ENCODE measurements around the gene CST3. TPM values are rescaled to one million over a fixed set of nuclear protein-coding genes. Genes with fewer than 3 reads are reported as not detected.
"Not testable (repeated sequence)": the region's sequence is repeated elsewhere in the genome, so short reads cannot be mapped to it uniquely, and the experiment has no call there.

CST3 gene
- total RNA-seq, 1 donor from 2014 or later: 1,106 TPM

DNA sequence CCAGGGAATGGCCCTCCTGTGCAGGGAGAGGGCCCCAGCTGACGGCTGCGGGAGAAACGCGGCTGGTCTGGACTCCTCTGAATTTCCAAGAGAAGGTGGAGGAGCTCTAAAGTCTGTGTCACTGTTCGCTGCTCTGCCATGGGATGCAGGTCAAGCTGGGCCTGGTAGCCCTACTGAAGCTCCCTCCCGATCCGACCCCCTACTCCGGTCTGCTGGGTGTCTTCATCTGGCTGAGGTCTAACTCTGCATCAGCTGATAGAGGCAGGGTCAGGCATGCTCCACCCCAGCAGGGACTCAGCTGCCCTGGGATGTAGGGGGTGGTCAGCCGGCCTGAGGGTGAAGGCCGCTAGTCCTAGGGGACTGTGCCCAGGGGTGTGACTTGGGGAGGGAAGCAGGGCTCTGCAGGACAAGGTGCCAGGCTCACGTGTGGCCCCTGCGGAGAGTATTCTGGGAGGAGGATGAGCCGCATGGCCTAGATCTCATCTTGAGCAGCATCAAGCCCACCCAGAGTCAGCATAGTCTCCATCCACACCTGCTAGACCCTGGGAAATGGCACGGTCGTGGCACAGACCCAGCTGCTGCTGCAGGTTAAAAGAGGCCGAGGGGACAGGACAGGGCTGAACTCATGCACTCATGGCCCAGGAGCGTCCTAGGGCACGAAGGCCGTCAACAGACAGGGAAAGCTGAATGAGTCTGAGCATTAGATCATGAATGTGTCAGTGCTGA lies 1.4 kb downstream of the CST3 start:
- intact Hi-C loops (cut with DNase I): loop anchor here (5.0 kb wide), 1 partner anchor 279 kb away; no protein-coding TSS in a partner anchor
- no peaks in the 10 kb centered on the region for H3K27me3 ChIP-seq
- no peak for DNase-seq (ENCODE audit: extremely low spot score in 2 of 2)
- peak overlapping the region; percentile 81 to 95 for H3K4me3 ChIP-seq
- peaks cover 0 to 15% of the 10 kb centered on the region in 2 donors for H3K36me3 ChIP-seq
- peak overlapping the region; percentile 89 for H3K27ac ChIP-seq
- H3K9me3 ChIP-seq: no peaks in the 10 kb centered on the region
- no peak for TF ChIP-seq POLR2A (IDR thresholded peaks at IDR 0.05)
- TF ChIP-seq, protein P1, sequence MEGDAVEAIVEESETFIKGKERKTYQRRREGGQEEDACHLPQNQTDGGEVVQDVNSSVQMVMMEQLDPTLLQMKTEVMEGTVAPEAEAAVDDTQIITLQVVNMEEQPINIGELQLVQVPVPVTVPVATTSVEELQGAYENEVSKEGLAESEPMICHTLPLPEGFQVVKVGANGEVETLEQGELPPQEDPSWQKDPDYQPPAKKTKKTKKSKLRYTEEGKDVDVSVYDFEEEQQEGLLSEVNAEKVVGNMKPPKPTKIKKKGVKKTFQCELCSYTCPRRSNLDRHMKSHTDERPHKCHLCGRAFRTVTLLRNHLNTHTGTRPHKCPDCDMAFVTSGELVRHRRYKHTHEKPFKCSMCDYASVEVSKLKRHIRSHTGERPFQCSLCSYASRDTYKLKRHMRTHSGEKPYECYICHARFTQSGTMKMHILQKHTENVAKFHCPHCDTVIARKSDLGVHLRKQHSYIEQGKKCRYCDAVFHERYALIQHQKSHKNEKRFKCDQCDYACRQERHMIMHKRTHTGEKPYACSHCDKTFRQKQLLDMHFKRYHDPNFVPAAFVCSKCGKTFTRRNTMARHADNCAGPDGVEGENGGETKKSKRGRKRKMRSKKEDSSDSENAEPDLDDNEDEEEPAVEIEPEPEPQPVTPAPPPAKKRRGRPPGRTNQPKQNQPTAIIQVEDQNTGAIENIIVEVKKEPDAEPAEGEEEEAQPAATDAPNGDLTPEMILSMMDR (IDR thresholded peaks at IDR 0.05): no peak
- no peak for TF ChIP-seq POLR2AphosphoS5 (IDR thresholded peaks at IDR 0.05; ENCODE audit: insufficient read depth in 1 of 2, low read depth in 1 of 2)
- H3K4me1 ChIP-seq: peaks cover 32% of the 10 kb centered on the region

DNA sequence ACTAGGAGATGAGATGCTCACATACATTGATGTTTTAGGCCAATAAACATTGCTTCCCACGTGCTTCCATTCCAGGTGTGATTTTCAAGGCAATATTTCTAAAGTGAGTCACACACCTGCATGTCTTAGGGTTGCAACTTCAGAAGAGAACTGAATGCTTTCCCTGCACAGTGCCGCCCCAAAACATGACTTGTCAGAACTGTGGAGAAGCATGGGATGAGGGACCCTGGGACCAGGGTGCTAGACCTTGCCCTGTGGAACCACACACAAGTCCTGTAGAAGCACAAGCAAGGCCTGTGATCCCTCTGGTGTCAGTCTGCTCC lies 2.0 kb downstream of the CST3 start:
- intact Hi-C loops (cut with DNase I): loop anchor here (5.0 kb wide), 1 partner anchor 278 kb away; no protein-coding TSS in a partner anchor
- Histone ChIP-seq H3K4me1 (peaks cover 32% of the 10 kb centered on the region), H3K4me3 (peak overlapping the region; percentile 81 to 95), H3K36me3 (peaks cover 0 to 15% of the 10 kb centered on the region in 2 donors), H3K27ac (peak overlapping the region; percentile 89)
- H3K27me3 ChIP-seq; H3K9me3 ChIP-seq; DNase-seq (ENCODE audit: extremely low spot score in 2 of 2): not testable (repeated sequence)

DNA sequence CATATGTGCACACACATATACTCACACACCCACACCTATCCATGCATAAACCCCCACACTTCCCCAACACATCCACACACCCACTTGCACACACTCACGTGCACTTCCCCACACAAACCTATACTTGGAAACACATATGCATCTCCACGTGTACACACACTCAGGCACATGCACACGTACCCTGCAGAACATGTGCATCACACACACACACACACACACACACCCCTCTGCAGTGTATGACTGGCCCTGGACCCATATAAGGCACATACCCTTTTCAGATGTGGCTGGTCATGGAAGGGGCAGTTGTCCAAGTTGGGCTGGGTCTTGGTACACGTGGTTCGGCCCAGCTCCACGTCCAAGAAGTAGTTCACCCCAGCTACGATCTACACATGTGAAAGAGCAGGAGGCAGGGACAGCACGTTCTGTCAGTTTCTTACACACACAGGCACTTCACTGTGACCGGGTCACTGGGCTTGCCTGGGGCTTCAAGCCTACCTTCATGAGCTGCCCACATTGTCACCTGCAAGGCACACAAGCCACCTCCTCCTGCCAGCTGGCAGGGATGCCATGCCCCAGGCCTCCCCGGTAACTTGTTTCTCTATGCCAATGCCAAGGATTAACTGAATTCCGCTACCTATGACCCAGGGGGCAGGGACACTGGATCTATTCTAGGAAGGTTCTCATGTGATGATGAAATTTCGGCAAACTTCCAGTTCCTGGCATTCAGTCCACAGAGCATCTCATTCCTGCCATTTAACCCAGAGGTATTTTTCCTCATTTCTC lies 2.6 kb downstream of the CST3 start:
- peaks cover 0 to 15% of the 10 kb centered on the region in 2 donors for H3K36me3 ChIP-seq
- H3K27ac ChIP-seq: no peak overlapping the region
- DNase-seq (ENCODE audit: extremely low spot score in 2 of 2): no peak
- peak overlapping the region; percentile 81 to 95 for H3K4me3 ChIP-seq
- intact Hi-C loops (cut with DNase I): loop anchor here (5.0 kb wide), 1 partner anchor 278 kb away; no protein-coding TSS in a partner anchor
- TF ChIP-seq, protein P1 (IDR thresholded peaks at IDR 0.05): no peak
- TF ChIP-seq POLR2AphosphoS5 (IDR thresholded peaks at IDR 0.05; ENCODE audit: insufficient read depth in 1 of 2, low read depth in 1 of 2): no peak
- TF ChIP-seq POLR2A (IDR thresholded peaks at IDR 0.05): no peak
- H3K9me3 ChIP-seq: no peaks in the 10 kb centered on the region
- H3K4me1 ChIP-seq: peaks cover 32% of the 10 kb centered on the region
- no peaks in the 10 kb centered on the region for H3K27me3 ChIP-seq

DNA sequence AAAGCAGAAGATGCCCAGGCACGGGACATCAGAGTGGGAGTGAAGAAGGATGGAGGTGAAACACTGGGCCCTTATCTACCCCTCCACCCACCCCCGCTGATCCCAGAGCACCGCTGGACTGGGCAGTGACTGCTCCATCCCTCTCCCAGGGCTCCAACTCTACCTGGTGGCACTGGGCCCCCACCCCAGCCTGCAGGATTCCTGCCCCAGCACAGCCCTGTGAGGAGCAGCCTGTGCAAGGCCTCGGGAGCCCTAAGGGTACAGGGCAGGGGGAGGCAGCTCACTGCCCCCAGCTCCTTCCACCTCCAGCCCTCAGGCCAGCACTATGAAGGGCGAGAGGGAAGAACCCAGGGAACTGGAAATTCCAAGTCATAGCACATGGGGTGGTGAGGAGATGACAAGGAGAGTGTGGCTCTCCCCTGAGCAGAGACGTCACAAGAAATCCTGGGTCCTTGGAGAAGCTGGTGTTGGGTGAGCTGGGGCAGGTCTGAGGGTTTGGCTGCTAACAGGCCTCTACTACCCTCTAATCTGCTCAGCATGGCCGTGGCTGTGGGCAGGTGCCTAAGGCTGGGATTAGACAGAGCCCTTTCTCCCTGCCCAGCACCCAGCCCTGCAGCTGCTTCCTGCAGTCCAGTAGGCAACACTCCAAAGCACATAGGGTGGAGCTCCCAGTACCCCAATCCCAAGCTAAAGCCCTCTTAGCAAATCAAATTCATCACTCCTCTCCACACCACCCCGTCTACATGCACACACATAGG lies 3.5 kb downstream of the CST3 start:
- intact Hi-C loops (cut with DNase I): no loop called here
- H3K27me3 ChIP-seq: no peaks in the 10 kb centered on the region
- no peaks in the 10 kb centered on the region for H3K9me3 ChIP-seq
- no peak overlapping the region for H3K27ac ChIP-seq
- no peak for TF ChIP-seq POLR2AphosphoS5 (IDR thresholded peaks at IDR 0.05; ENCODE audit: insufficient read depth in 1 of 2, low read depth in 1 of 2)
- TF ChIP-seq POLR2A (IDR thresholded peaks at IDR 0.05): no peak
- TF ChIP-seq, protein P1 (IDR thresholded peaks at IDR 0.05): no peak
- H3K36me3 ChIP-seq: peaks cover 0 to 15% of the 10 kb centered on the region in 2 donors
- H3K4me1 ChIP-seq: peaks cover 32% of the 10 kb centered on the region
- H3K4me3 ChIP-seq: peak overlapping the region in 1 of 2 donors; percentile 95
- DNase-seq (ENCODE audit: extremely low spot score in 2 of 2): no peak

All from vagina (tissue), 2 donors.